GM23338 (cell line): Measurements from ENCODE around the gene DXO. TPM values are rescaled to one million over a fixed set of nuclear protein-coding genes. Genes with fewer than 3 reads are reported as not detected.

Experiments
- ATAC-seq: fragments of 200-7000 bp; cut with Tn5 transposase; 3 replicates; pipeline ENCODE4 v1.9.1; 2020
- DNase-seq: peaks from one replicate; pipeline ENCODE4 v3.0.0-alpha.2; 2015; ENCODE audit warnings: low spot score
- H2AFZ ChIP-seq: fragments of 200-600 bp; sonication (generic); 2 replicates; pipeline ENCODE4 v1.8.0; 2016; ENCODE audit warnings: antibody characterized with exemption, mild to moderate bottlenecking, moderate library complexity
- H3F3A ChIP-seq: fragments of 200-600 bp; sonication (generic); replicated peaks from 2 replicates; pipeline ENCODE4 v1.8.0; 2017; ENCODE audit warnings: antibody characterized with exemption, mixed run types, low read depth
- H3K27ac ChIP-seq: fragments of 200-600 bp; sonication (generic); 2 replicates; pipeline ENCODE4 v1.6.1; 2016; ENCODE audit warnings: low read depth
- H3K27me3 ChIP-seq: fragments of 200-600 bp; sonication (generic); 2 replicates; pipeline ENCODE4 v1.8.0; 2016; ENCODE audit warnings: mild to moderate bottlenecking, mixed run types, moderate library complexity; ENCODE audit not compliant: insufficient read depth
- H3K36me3 ChIP-seq: fragments of 200-600 bp; sonication (generic); 2 replicates; pipeline ENCODE4 v1.8.0; 2016; ENCODE audit warnings: mild to moderate bottlenecking; ENCODE audit not compliant: insufficient read depth
- H3K4me1 ChIP-seq: fragments of 200-600 bp; sonication (generic); 2 replicates; pipeline ENCODE4 v1.8.0; 2016; ENCODE audit warnings: mild to moderate bottlenecking, moderate library complexity; ENCODE audit not compliant: insufficient read depth
- H3K4me2 ChIP-seq: fragments of 200-600 bp; sonication (generic); 2 replicates; pipeline ENCODE4 v1.7.1; 2017; ENCODE audit warnings: mixed run types
- H3K4me3 ChIP-seq: fragments of 200-600 bp; sonication (generic); 2 replicates; pipeline ENCODE4 v1.6.1; 2016; ENCODE audit warnings: mixed run types
- H3K79me2 ChIP-seq: fragments of 200-600 bp; sonication (generic); replicated peaks from 2 replicates; pipeline ENCODE4 v1.8.0; 2017; ENCODE audit warnings: mild to moderate bottlenecking; ENCODE audit not compliant: insufficient read depth
- H3K9me2 ChIP-seq: fragments of 200-600 bp; sonication (generic); 2 replicates; pipeline ENCODE4 v1.8.0; 2017; ENCODE audit not compliant: insufficient read depth
- H4K20me1 ChIP-seq: fragments of 200-600 bp; sonication (generic); replicated peaks from 2 replicates; pipeline ENCODE4 v1.8.0; 2017; ENCODE audit warnings: mild to moderate bottlenecking; ENCODE audit not compliant: insufficient read depth
- H3K27ac Mint-ChIP-seq: 2 replicates; pipeline ENCODE4 v1.8.0; 2020; ENCODE audit warnings: inconsistent platforms, mild to moderate bottlenecking, moderate library complexity, mixed read lengths
- H3K27me3 Mint-ChIP-seq: 3 replicates; pipeline ENCODE4 v1.8.0; 2022; ENCODE audit warnings: low read depth, mild to moderate bottlenecking, moderate library complexity, mixed read lengths, inconsistent platforms; ENCODE audit not compliant: insufficient read depth, poor library complexity
- H3K36me3 Mint-ChIP-seq: 3 replicates; pipeline ENCODE4 v1.8.0; 2021; ENCODE audit warnings: low read depth, mild to moderate bottlenecking, inconsistent platforms, moderate library complexity, mixed read lengths
- H3K4me1 Mint-ChIP-seq: 3 replicates; pipeline ENCODE4 v1.8.0; 2020; ENCODE audit warnings: mild to moderate bottlenecking, inconsistent platforms, mixed read lengths
- H3K4me3 Mint-ChIP-seq: 3 replicates; pipeline ENCODE4 v1.8.0; 2021; ENCODE audit warnings: moderate library complexity, mild to moderate bottlenecking, inconsistent platforms, mixed read lengths
- H3K9me3 Mint-ChIP-seq: 3 replicates; pipeline ENCODE4 v1.8.0; 2020; ENCODE audit warnings: moderate library complexity, mild to moderate bottlenecking, inconsistent platforms, mixed read lengths
- CREB1 ChIP-seq: fragments of 250-450 bp; sonication (Bioruptor Pico); IDR thresholded peaks from 2 replicates; pipeline ENCODE4 v1.5.0; 2020; ENCODE audit warnings: low read depth, mild to moderate bottlenecking, moderate library complexity
- CTCF ChIP-seq, 2 experiments: fragments of 200-600 bp in 1 of 2; sonication (generic) in 1 of 2; conservative IDR thresholded peaks; 2 replicates each; pipeline versions ENCODE4 v1.5.1 to v1.6.1; 2016 to 2017; ENCODE audit warnings: antibody characterized with exemption in 2 of 2, low read depth in 2 of 2, mild to moderate bottlenecking in 2 of 2, moderate library complexity in 1 of 2
- ETS1 ChIP-seq: IDR thresholded peaks from 2 replicates; pipeline ENCODE4 v1.6.1; 2016; ENCODE audit warnings: antibody characterized with exemption
- EZH2 ChIP-seq: fragments of 200-600 bp; sonication (generic); IDR thresholded peaks from one replicate; pipeline ENCODE4 v1.8.0; 2017; ENCODE audit warnings: antibody characterized with exemption, mild to moderate bottlenecking, low read depth; ENCODE audit not compliant: unreplicated experiment
- EZH2phosphoT487 ChIP-seq: fragments of 200-600 bp; sonication (generic); IDR thresholded peaks from one replicate; pipeline ENCODE4 v1.8.1; 2018; ENCODE audit warnings: antibody characterized with exemption; ENCODE audit not compliant: unreplicated experiment
- JUNB ChIP-seq: IDR thresholded peaks from one replicate; pipeline ENCODE4 v1.6.1; 2016; ENCODE audit warnings: antibody characterized with exemption; ENCODE audit not compliant: unreplicated experiment
- NANOG ChIP-seq: IDR thresholded peaks from 2 replicates; pipeline ENCODE4 v1.6.1; 2016; ENCODE audit warnings: antibody characterized with exemption, borderline replicate concordance
- POLR2AphosphoS5 ChIP-seq: IDR thresholded peaks from 2 replicates; pipeline ENCODE4 v1.6.1; 2016; ENCODE audit warnings: antibody characterized with exemption, low read depth
- REST ChIP-seq: IDR thresholded peaks from one replicate; pipeline ENCODE4 v1.6.1; 2018; ENCODE audit warnings: antibody characterized with exemption; ENCODE audit not compliant: unreplicated experiment
- STAT1 ChIP-seq: IDR thresholded peaks from one replicate; pipeline ENCODE4 v1.6.1; 2016; ENCODE audit warnings: antibody characterized with exemption; ENCODE audit not compliant: unreplicated experiment
- ZNF114 ChIP-seq: fragments of 250-450 bp; sonication (Bioruptor Pico); IDR thresholded peaks from 2 replicates; pipeline ENCODE4 v1.5.0; 2020; ENCODE audit warnings: mild to moderate bottlenecking, moderate library complexity
- ZNF331 ChIP-seq: fragments of 250-450 bp; sonication (Bioruptor Pico); IDR thresholded peaks from 2 replicates; pipeline ENCODE4 v1.5.0; 2020; ENCODE audit warnings: low read depth, mild to moderate bottlenecking, moderate library complexity
- ZNF462 ChIP-seq: fragments of 250-450 bp; sonication (Bioruptor Pico); IDR thresholded peaks from 2 replicates; pipeline ENCODE4 v1.5.0; 2020; ENCODE audit warnings: mild to moderate bottlenecking, moderate library complexity
- long read RNA-seq: library from polyadenylated mRNA; unstranded; transcript quantifications from one replicate; pipeline ENCODE4 v2.0.0, GENCODE V29; 2020; ENCODE audit not compliant: unreplicated experiment
- polyA plus RNA-seq: library from polyadenylated mRNA; unstranded; fragments of >200 nt; fragmentation: Nextera tagmentation; extraction: Ambion mirVana; gene quantifications from 2 replicates; pipeline ENCODE4 v1.2.1, GENCODE V29; 2016
- total RNA-seq: library from RNA; depleted of rRNA; stranded (reverse); fragments of >200 nt; shearing (Covaris generic); gene quantifications from 2 replicates; pipeline ENCODE4 v1.2.3, GENCODE V29; 2014; rRNA removed

The DXO gene
- total RNA-seq (12.1 and 19.7 TPM in 2 replicates), polyA plus RNA-seq (15.6 and 16.2 TPM in 2 replicates)
- long read RNA-seq, transcript DXO-201 (7 exons, 1,628 nt) = major isoform, 7 of 22 reads
- long read RNA-seq, partial matches to known transcripts = 3 of 22 reads
- long read RNA-seq, other reads (novel, unspliced or antisense) = 11 of 22 reads

- Mint-ChIP-seq H3K27me3 (peaks cover 24% of the 10 kb centered on the region), H3K9me3 (peaks cover 26% of the 10 kb centered on the region), H3K27ac (peak within 1 kb of the TSS; percentile 99), H3K4me1 (peaks cover 8% of the 10 kb centered on the region), H3K4me3 (peak within 1 kb of the TSS; percentile 89), H3K36me3 (peaks cover 57% of the 10 kb centered on the region)
- peak within 1 kb of the TSS; percentile 88 for H2AFZ ChIP-seq
- TF ChIP-seq ZNF114 (CRISPR knock-in tag) = no peak
- no peak for TF ChIP-seq REST
- TF ChIP-seq ZNF331 (CRISPR knock-in tag) = no peak
- no peak for TF ChIP-seq EZH2phosphoT487
- TF ChIP-seq CTCF (conservative IDR thresholded peaks at IDR 0.05; ENCODE audit: low read depth in 2 of 2) = no peak
- no peak for TF ChIP-seq NANOG
- no peak for TF ChIP-seq STAT1
- TF ChIP-seq EZH2 = no peak
- TF ChIP-seq CREB1 (CRISPR knock-in tag) = peak; percentile 98
- TF ChIP-seq JUNB = no peak
- TF ChIP-seq POLR2AphosphoS5 = peak; percentile 49; the same call in 1 of the 2 replicates
- TF ChIP-seq ZNF462 = no peak
- TF ChIP-seq ETS1 = peak; percentile 38; the same call in 1 of the 2 replicates
- peaks cover 9% of the 10 kb centered on the region for H3F3A ChIP-seq
- no peaks in the 10 kb centered on the region for H3K9me2 ChIP-seq
- H3K79me2 ChIP-seq = peaks cover 14% of the 10 kb centered on the region
- H3K4me1 ChIP-seq = peaks cover 6% of the 10 kb centered on the region
- peak within 1 kb of the TSS; percentile 76 for H3K4me3 ChIP-seq
- no peaks in the 10 kb centered on the region for H3K27me3 ChIP-seq
- peaks cover 5% of the 10 kb centered on the region; the same call in 1 of the 2 replicates for H3K36me3 ChIP-seq
- peak within 1 kb of the TSS; percentile 89 for H3K27ac ChIP-seq
- DNase-seq (peak; percentile 99), ATAC-seq (peak; percentile 92)
- peak within 1 kb of the TSS; percentile 85 for H3K4me2 ChIP-seq
- H4K20me1 ChIP-seq = no peaks in the 10 kb centered on the region
These were observed at the start of gene DXO for GRCh38 chr6:31971993-31972708. Gene DXO (minus strand): TSS chr6:31972138. CDS start chr6:31971675, 463 bp downstream.
